A549 (cell line): ENCODE results near the gene MYH8. TPM values are rescaled to one million over a fixed set of nuclear protein-coding genes. Genes with fewer than 3 reads are reported as not detected.

Experiments
- ATAC-seq, 2 experiments: fragments of 200-7000 bp in 1 of 2; fragments of >200 bp in 1 of 2; cut with Nextera tagmentation in 1 of 2; cut with Tn5 transposase in 1 of 2; 3 replicates each; pipeline versions ENCODE4 v1.8.0 to v1.9.1; 2018 to 2020; ENCODE audit warnings: mild to moderate bottlenecking in 1 of 2, moderate library complexity in 1 of 2
- CTCF ChIA-PET: fragments of 300-600 bp; sonication (Branson Sonifier 250); formaldehyde crosslinking; extraction: SDS; loops from one replicate; lab custom pipeline; 2021; ENCODE audit warnings: antibody characterized with exemption, inconsistent platforms; lab: Yijun Ruan, JAX
- POLR2A ChIA-PET: fragments of 350-600 bp; formaldehyde crosslinking; extraction: SDS; loops from one replicate; lab custom pipeline; 2021; ENCODE audit warnings: antibody characterized with exemption, inconsistent platforms; lab: Yijun Ruan, JAX
- DNase-seq, 2 experiments: peaks; one replicate each; pipeline versions ENCODE4 v3.0.0 to v3.0.0-alpha.2; 2011 to 2016; ENCODE audit warnings: low read depth in 1 of 2, low spot score in 1 of 2
- FAIRE-seq: peaks from 2 replicates; lab custom pipeline; 2011; peaks lifted over from hg19 to GRCh38; lab: Jason Lieb, UNC
- H3K27ac ChIP-seq, 2 experiments: fragments of >200 bp; sonication (Bioruptor Twin); formaldehyde crosslinking; 3 replicates each; pipeline ENCODE4 v1.5.1; 2016 to 2017
- H3K4me1 ChIP-seq: fragments of >200 bp; sonication (Bioruptor Twin); formaldehyde crosslinking; 3 replicates; pipeline ENCODE4 v1.6.1; 2016
- H3K4me2 ChIP-seq: fragments of >200 bp; sonication (Bioruptor Twin); formaldehyde crosslinking; 3 replicates; pipeline ENCODE4 v1.6.1; 2016
- H3K4me3 ChIP-seq: fragments of >200 bp; sonication (Bioruptor Twin); formaldehyde crosslinking; 3 replicates; pipeline ENCODE4 v1.5.1; 2016
- H3K9me3 ChIP-seq: fragments of >200 bp; sonication (Bioruptor Twin); formaldehyde crosslinking; 3 replicates; pipeline ENCODE4 v1.6.1; 2016
- ELK1 ChIP-seq: fragments of 150-350 bp; IDR thresholded peaks from 2 replicates; pipeline ENCODE4 v1.6.1; 2014; ENCODE audit warnings: low read depth, mild to moderate bottlenecking, low read length
- EP300 ChIP-seq, 2 experiments: fragments of >200 bp; sonication (Bioruptor Twin); formaldehyde crosslinking; IDR thresholded peaks; 2 replicates in 1 of 2; 3 replicates in 1 of 2; pipeline ENCODE4 v1.6.1; 2016 to 2017
- FOSB ChIP-seq: fragments of 250-450 bp; sonication (Bioruptor Pico); IDR thresholded peaks from 2 replicates; pipeline ENCODE4 v1.5.0; 2020; ENCODE audit warnings: mild to moderate bottlenecking, moderate library complexity
- FOXS1 ChIP-seq: fragments of 250-450 bp; sonication (Bioruptor Pico); IDR thresholded peaks from 2 replicates; pipeline ENCODE4 v1.5.0; 2020; ENCODE audit warnings: mild to moderate bottlenecking, moderate library complexity
- HEYL ChIP-seq: fragments of 250-450 bp; sonication (Bioruptor Pico); IDR thresholded peaks from 2 replicates; pipeline ENCODE4 v1.8.0; 2021; ENCODE audit warnings: mild to moderate bottlenecking, moderate library complexity
- HOXB5 ChIP-seq: fragments of 250-450 bp; sonication (Bioruptor Pico); IDR thresholded peaks from 2 replicates; pipeline ENCODE4 v1.5.0; 2020; ENCODE audit warnings: mild to moderate bottlenecking, moderate library complexity
- JUN ChIP-seq, 2 experiments: fragments of >200 bp; sonication (Bioruptor Twin); formaldehyde crosslinking; IDR thresholded peaks; 2 replicates in 1 of 2; 3 replicates in 1 of 2; pipeline ENCODE4 v1.6.1; 2016 to 2017
- MYC ChIP-seq: IDR thresholded peaks from 2 replicates; pipeline ENCODE4 v1.6.1; 2012; ENCODE audit warnings: mild to moderate bottlenecking, inconsistent platforms, low read length, improper control_type of control experiment, borderline replicate concordance
- NR3C1 ChIP-seq: fragments of >200 bp; sonication (Bioruptor Twin); formaldehyde crosslinking; IDR thresholded peaks from 3 replicates; pipeline ENCODE4 v1.6.1; 2017
- RFX5 ChIP-seq: fragments of 450-650 bp; IDR thresholded peaks from 2 replicates; pipeline ENCODE4 v1.7.1; 2014; ENCODE audit warnings: antibody characterized with exemption, mild to moderate bottlenecking, moderate library complexity
- SMC3 ChIP-seq: fragments of >200 bp; sonication (Bioruptor Twin); formaldehyde crosslinking; IDR thresholded peaks from 3 replicates; pipeline ENCODE4 v1.6.1; 2018; ENCODE audit warnings: inconsistent platforms
- ZC3H11A ChIP-seq: fragments of 450-650 bp; IDR thresholded peaks from 2 replicates; pipeline ENCODE4 v1.6.1; 2014; ENCODE audit warnings: antibody characterized with exemption, mild to moderate bottlenecking
- ZNF302 ChIP-seq: fragments of 250-450 bp; sonication (Bioruptor Pico); IDR thresholded peaks from 2 replicates; pipeline ENCODE4 v1.9.0; 2021; ENCODE audit warnings: inconsistent platforms, mild to moderate bottlenecking, moderate library complexity
- WGBS: methylation state at CpG from one replicate; pipeline ENCODE4 v1.1.6; 2017; ENCODE audit errors: missing lambda C conversion rate; 5-methylcytosine and 5-hydroxymethylcytosine counted together
- polyA plus RNA-seq, 4 experiments: library from polyadenylated mRNA; depleted of rRNA in 3 of 4; stranded (reverse); fragments of >200 nt; fragmentation: RNase III in 1 of 4; extraction: RNeasy Plus Mini Kit Qiagen cat#74134 plus additional on column Dnase treatment in 1 of 4; gene quantifications; 2 replicates in 3 of 4; 3 replicates in 1 of 4; pipeline ENCODE4 v1.2.3, GENCODE V29; 2011 to 2017
- TF ChIP-seq, protein P1 (sequence below): fragments of 250-450 bp; sonication (Bioruptor Pico); IDR thresholded peaks from 2 replicates; pipeline ENCODE4 v1.5.0; 2021; ENCODE audit warnings: mild to moderate bottlenecking, moderate library complexity, borderline replicate concordance
- TF ChIP-seq, protein P2 (sequence below): IDR thresholded peaks from 2 replicates; pipeline ENCODE4 v1.6.1; 2012
- TF ChIP-seq, protein P3 (sequence below): fragments of 200-600 bp; sonication (generic); IDR thresholded peaks from 2 replicates; pipeline ENCODE4 v1.6.1; 2016; ENCODE audit warnings: antibody characterized with exemption, mild to moderate bottlenecking, moderate library complexity
- TF ChIP-seq, protein P4 (sequence below): IDR thresholded peaks from 2 replicates; pipeline ENCODE4 v1.6.1; 2012

The MYH8 gene
- polyA plus RNA-seq, 2 of the 4 experiments (the other 2 are of a cell fraction), result not detected

DNA sequence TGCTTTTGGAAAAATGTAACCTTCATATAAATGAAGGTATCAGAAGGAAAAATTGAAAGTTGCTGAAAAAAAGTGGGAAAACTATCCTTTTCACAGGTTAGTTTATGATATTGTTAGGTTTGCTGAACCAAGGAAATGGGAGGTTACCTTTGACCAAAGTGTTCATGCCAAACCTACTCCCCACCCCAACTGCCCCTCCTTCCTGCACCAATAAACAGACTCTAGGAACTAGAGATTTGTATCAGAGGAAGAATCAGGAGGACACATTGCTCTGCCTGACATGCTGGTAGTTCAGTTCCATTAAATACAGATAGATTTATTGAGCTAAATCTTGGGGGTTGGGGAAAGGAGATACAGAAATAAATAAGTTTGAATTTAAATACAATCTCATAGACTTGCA lies 18.2 kb downstream of the MYH8 start:
- Histone ChIP-seq H3K9me3 (no peaks in the 10 kb centered on the region), H3K27ac (no peak overlapping the region), H3K4me1 (no peaks in the 10 kb centered on the region), H3K4me2 (no peak overlapping the region), H3K4me3 (no peak overlapping the region)
- TF ChIP-seq, protein P1, sequence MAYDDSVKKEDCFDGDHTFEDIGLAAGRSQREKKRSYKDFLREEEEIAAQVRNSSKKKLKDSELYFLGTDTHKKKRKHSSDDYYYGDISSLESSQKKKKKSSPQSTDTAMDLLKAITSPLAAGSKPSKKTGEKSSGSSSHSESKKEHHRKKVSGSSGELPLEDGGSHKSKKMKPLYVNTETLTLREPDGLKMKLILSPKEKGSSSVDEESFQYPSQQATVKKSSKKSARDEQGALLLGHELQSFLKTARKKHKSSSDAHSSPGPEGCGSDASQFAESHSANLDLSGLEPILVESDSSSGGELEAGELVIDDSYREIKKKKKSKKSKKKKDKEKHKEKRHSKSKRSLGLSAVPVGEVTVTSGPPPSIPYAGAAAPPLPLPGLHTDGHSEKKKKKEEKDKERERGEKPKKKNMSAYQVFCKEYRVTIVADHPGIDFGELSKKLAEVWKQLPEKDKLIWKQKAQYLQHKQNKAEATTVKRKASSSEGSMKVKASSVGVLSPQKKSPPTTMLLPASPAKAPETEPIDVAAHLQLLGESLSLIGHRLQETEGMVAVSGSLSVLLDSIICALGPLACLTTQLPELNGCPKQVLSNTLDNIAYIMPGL (CRISPR knock-in tag), result no peak
- TF ChIP-seq FOSB (no peak), EP300 (IDR thresholded peaks at IDR 0.05) (no peak), HEYL (CRISPR knock-in tag) (no peak), JUN (IDR thresholded peaks at IDR 0.05) (no peak), ZC3H11A (no peak), FOXS1 (CRISPR knock-in tag) (no peak), ZNF302 (CRISPR knock-in tag) (no peak), NR3C1 (no peak), HOXB5 (CRISPR knock-in tag) (no peak), RFX5 (no peak)
- TF ChIP-seq, protein P2, sequence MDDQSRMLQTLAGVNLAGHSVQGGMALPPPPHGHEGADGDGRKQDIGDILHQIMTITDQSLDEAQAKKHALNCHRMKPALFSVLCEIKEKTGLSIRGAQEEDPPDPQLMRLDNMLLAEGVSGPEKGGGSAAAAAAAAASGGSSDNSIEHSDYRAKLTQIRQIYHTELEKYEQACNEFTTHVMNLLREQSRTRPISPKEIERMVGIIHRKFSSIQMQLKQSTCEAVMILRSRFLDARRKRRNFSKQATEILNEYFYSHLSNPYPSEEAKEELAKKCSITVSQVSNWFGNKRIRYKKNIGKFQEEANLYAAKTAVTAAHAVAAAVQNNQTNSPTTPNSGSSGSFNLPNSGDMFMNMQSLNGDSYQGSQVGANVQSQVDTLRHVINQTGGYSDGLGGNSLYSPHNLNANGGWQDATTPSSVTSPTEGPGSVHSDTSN, result no peak
- TF ChIP-seq, protein P3, sequence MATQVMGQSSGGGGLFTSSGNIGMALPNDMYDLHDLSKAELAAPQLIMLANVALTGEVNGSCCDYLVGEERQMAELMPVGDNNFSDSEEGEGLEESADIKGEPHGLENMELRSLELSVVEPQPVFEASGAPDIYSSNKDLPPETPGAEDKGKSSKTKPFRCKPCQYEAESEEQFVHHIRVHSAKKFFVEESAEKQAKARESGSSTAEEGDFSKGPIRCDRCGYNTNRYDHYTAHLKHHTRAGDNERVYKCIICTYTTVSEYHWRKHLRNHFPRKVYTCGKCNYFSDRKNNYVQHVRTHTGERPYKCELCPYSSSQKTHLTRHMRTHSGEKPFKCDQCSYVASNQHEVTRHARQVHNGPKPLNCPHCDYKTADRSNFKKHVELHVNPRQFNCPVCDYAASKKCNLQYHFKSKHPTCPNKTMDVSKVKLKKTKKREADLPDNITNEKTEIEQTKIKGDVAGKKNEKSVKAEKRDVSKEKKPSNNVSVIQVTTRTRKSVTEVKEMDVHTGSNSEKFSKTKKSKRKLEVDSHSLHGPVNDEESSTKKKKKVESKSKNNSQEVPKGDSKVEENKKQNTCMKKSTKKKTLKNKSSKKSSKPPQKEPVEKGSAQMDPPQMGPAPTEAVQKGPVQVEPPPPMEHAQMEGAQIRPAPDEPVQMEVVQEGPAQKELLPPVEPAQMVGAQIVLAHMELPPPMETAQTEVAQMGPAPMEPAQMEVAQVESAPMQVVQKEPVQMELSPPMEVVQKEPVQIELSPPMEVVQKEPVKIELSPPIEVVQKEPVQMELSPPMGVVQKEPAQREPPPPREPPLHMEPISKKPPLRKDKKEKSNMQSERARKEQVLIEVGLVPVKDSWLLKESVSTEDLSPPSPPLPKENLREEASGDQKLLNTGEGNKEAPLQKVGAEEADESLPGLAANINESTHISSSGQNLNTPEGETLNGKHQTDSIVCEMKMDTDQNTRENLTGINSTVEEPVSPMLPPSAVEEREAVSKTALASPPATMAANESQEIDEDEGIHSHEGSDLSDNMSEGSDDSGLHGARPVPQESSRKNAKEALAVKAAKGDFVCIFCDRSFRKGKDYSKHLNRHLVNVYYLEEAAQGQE, result no peak
- FAIRE-seq (no peak), ATAC-seq (no peak), DNase-seq (no peak)
- POLR2A ChIA-PET, result no interaction called here
- CTCF ChIA-PET, result interaction anchor here (1.7 kb wide), 1 partner anchor 14 kb away, joined by 5 read pairs; no protein-coding TSS in a partner anchor

GRCh38 chr17:10398352-10398751 lies 23.4 kb downstream of the MYH8 start:
- no peak for FAIRE-seq
- POLR2A ChIA-PET, result no interaction called here

More at GRCh38 chr17:10398352-10398751, 23.4 kb downstream of the MYH8 start:
- CTCF ChIA-PET, result interaction anchor here (1.1 kb wide), 1 partner anchor 70 kb away, joined by 3 read pairs; no protein-coding TSS in a partner anchor
- Histone ChIP-seq H3K4me2 (no peak overlapping the region), H3K4me3 (no peak overlapping the region), H3K4me1 (no peaks in the 10 kb centered on the region), H3K27ac (no peak overlapping the region), H3K9me3 (no peaks in the 10 kb centered on the region; the same call in 2 of the 3 replicates)
- 60% methylated on average over 9 of the region's 9 CpGs for WGBS
- no peak for TF ChIP-seq ZNF302 (CRISPR knock-in tag)
- TF ChIP-seq ELK1, result no peak
- TF ChIP-seq, protein P4, sequence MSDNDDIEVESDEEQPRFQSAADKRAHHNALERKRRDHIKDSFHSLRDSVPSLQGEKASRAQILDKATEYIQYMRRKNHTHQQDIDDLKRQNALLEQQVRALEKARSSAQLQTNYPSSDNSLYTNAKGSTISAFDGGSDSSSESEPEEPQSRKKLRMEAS, result no peak
- no peak for TF ChIP-seq SMC3
- no peak for TF ChIP-seq NR3C1
- TF ChIP-seq MYC, result no peak
- ATAC-seq, result no peak
- no peak for DNase-seq
